ENCODE results near the gene IQCN.

DNA sequence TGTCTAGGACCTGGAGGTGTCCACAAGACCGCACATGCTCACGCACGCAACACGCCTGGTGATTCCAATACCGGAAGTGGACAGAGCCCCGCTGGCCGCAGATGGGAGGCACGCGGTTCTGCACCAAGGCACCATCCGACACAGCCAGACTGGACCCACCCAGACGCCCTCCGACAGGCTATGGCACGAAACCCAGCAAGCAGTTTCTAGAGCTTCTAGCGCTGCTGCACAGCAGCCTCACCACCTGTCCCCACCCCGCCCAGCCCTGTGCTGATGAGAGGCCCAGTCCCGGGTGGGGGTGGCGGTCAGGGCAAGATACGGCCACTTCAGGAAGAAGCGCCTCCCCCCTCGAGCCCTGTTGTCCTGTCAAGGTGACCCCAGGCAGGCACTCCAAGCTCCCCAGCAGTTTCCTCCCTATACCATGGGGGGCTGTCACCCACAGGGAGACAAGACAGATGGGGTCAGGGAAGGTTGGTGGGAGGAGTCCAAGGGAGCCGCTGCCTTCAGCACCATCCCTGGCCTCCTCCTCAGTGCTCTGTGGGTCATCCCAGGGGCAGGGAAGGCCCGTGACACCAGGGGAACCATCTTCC lies 37.3 kb upstream of the IQCN start:
- TF ChIP-seq, protein P1, sequence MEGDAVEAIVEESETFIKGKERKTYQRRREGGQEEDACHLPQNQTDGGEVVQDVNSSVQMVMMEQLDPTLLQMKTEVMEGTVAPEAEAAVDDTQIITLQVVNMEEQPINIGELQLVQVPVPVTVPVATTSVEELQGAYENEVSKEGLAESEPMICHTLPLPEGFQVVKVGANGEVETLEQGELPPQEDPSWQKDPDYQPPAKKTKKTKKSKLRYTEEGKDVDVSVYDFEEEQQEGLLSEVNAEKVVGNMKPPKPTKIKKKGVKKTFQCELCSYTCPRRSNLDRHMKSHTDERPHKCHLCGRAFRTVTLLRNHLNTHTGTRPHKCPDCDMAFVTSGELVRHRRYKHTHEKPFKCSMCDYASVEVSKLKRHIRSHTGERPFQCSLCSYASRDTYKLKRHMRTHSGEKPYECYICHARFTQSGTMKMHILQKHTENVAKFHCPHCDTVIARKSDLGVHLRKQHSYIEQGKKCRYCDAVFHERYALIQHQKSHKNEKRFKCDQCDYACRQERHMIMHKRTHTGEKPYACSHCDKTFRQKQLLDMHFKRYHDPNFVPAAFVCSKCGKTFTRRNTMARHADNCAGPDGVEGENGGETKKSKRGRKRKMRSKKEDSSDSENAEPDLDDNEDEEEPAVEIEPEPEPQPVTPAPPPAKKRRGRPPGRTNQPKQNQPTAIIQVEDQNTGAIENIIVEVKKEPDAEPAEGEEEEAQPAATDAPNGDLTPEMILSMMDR (conservative IDR thresholded peaks at IDR 0.05; ENCODE audit: low read depth, low read length), result no peak
- TF ChIP-seq SMC3 (IDR thresholded peaks at IDR 0.05; ENCODE audit: low read depth, low read length) (no peak), CEBPB (IDR thresholded peaks at IDR 0.05; ENCODE audit: low read depth, low read length) (no peak), POLR2A (IDR thresholded peaks at IDR 0.05; ENCODE audit: low read depth, low read length) (no peak), MXI1 (IDR thresholded peaks at IDR 0.05; ENCODE audit: borderline replicate concordance, low read depth, low read length) (no peak)
- TF ChIP-seq, protein P2, sequence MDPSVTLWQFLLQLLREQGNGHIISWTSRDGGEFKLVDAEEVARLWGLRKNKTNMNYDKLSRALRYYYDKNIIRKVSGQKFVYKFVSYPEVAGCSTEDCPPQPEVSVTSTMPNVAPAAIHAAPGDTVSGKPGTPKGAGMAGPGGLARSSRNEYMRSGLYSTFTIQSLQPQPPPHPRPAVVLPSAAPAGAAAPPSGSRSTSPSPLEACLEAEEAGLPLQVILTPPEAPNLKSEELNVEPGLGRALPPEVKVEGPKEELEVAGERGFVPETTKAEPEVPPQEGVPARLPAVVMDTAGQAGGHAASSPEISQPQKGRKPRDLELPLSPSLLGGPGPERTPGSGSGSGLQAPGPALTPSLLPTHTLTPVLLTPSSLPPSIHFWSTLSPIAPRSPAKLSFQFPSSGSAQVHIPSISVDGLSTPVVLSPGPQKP (IDR thresholded peaks at IDR 0.05; ENCODE audit: borderline replicate concordance, low read depth, low read length), result no peak

Data from IMR-90 (cell line).